ENCODE measurements around the gene RNF227.
A peak's percentile ranks its signal among the peaks of the same experiment; 100 is the strongest.
"Not testable (repeated sequence)": the region's sequence is repeated elsewhere in the genome, so short reads cannot be mapped to it uniquely, and the experiment has no call there.

Gene RNF227

GRCh38 chr17:7887482-7888183, 28.5 kb downstream of the RNF227 start:
- DNase-seq = peak; percentile 90

- no peak for DNase-seq
Observed at GRCh38 chr17:7887038-7887481, 29.0 kb downstream of the RNF227 start.

GRCh38 chr17:7886227-7887037, 29.7 kb downstream of the RNF227 start:
- DNase-seq = no peak

GRCh38 chr17:7885367-7886226, 30.5 kb downstream of the RNF227 start:
- DNase-seq = no peak

GRCh38 chr17:7884581-7885366, 31.3 kb downstream of the RNF227 start:
- DNase-seq = no peak

- no peak for DNase-seq
Observed at GRCh38 chr17:7883781-7884386, 32.2 kb downstream of the RNF227 start.

- DNase-seq = no peak
Observed at GRCh38 chr17:7882629-7883028, 33.5 kb downstream of the RNF227 start.

GRCh38 chr17:7882068-7882467, 34.0 kb downstream of the RNF227 start:
- no peak for DNase-seq

- peak; percentile 77 for DNase-seq
Observed at GRCh38 chr17:7881276-7882054, 34.6 kb downstream of the RNF227 start.

GRCh38 chr17:7880076-7880868, 35.8 kb downstream of the RNF227 start:
- no peak for DNase-seq

GRCh38 chr17:7878234-7878633, 37.9 kb downstream of the RNF227 start:
- no peak for DNase-seq

GRCh38 chr17:7875804-7876370, 40.2 kb downstream of the RNF227 start:
- no peak for DNase-seq

GRCh38 chr17:7873051-7873450, 43.0 kb downstream of the RNF227 start:
- DNase-seq = no peak

- no peak for DNase-seq
Observed at GRCh38 chr17:7867881-7868329, 48.2 kb downstream of the RNF227 start.

- DNase-seq = no peak
Observed at GRCh38 chr17:7864995-7865650, 51.0 kb downstream of the RNF227 start.

- DNase-seq = not testable (repeated sequence)
Observed at GRCh38 chr17:7864384-7864783, 51.7 kb downstream of the RNF227 start.

Measured in NCI-H446 treated with DMSO at 0.1 percent for 48 hours (cell line).